ENCODE results near the gene ZNF367.

DNA sequence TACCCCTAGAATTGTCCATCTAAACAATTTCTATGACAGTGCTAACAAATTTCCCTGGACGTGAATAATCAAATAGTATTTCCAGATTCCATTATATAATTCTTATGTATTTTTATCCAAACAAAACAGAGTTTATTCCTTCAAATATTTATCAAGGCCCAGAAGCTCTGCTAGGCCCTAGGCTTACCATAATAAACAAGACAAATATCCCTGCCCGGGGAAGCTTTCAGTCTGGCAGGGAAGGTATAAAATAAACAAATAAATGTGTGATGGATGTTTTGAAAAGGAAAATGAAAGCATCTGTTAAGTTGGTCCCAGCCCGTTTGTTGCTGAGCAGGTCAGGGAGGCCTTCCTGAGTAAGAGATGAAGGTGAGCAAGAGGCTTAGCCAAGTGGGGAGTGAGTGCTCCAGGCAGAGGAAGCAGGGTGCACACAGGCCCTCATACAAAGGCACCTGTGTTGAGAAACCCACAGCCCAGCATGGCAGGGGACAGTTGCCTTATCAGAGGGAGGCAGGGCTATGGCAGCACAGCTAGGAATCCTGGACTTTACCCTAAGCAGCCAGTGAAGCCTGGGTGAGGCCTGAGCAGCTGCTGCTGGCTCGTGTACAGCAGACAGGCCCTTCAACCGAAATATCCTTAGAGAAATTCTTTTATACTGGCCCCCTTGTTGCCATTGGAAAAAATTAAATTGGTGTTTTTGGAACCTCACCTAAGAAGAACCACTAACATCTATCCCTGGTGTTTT, 27.0 kb downstream of the ZNF367 start:
- TF ChIP-seq POLR2A (IDR thresholded peaks at IDR 0.05): no peak
- TF ChIP-seq, protein P1, sequence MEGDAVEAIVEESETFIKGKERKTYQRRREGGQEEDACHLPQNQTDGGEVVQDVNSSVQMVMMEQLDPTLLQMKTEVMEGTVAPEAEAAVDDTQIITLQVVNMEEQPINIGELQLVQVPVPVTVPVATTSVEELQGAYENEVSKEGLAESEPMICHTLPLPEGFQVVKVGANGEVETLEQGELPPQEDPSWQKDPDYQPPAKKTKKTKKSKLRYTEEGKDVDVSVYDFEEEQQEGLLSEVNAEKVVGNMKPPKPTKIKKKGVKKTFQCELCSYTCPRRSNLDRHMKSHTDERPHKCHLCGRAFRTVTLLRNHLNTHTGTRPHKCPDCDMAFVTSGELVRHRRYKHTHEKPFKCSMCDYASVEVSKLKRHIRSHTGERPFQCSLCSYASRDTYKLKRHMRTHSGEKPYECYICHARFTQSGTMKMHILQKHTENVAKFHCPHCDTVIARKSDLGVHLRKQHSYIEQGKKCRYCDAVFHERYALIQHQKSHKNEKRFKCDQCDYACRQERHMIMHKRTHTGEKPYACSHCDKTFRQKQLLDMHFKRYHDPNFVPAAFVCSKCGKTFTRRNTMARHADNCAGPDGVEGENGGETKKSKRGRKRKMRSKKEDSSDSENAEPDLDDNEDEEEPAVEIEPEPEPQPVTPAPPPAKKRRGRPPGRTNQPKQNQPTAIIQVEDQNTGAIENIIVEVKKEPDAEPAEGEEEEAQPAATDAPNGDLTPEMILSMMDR (IDR thresholded peaks at IDR 0.05): no peak

Data from body of pancreas (tissue), 4 donors.